HG03060 (cell line): ENCODE data around the gene ACOT7.
A peak's percentile ranks its signal among the peaks of the same experiment; 100 is the strongest.
"Not testable (repeated sequence)": the region's sequence is repeated elsewhere in the genome, so short reads cannot be mapped to it uniquely, and the experiment has no call there.

Experiments
- ATAC-seq: cut with Tn5 transposase; IDR thresholded peaks from one replicate; pipeline ENCODE4 v1.9.1; 2021; ENCODE audit warnings: low read depth, moderate number of reproducible peaks; ENCODE audit not compliant: unreplicated experiment

Gene ACOT7

GRCh38 chr1:6241887-6242740 lies 151.5 kb downstream of the ACOT7 start:
- no peak for ATAC-seq

DNA sequence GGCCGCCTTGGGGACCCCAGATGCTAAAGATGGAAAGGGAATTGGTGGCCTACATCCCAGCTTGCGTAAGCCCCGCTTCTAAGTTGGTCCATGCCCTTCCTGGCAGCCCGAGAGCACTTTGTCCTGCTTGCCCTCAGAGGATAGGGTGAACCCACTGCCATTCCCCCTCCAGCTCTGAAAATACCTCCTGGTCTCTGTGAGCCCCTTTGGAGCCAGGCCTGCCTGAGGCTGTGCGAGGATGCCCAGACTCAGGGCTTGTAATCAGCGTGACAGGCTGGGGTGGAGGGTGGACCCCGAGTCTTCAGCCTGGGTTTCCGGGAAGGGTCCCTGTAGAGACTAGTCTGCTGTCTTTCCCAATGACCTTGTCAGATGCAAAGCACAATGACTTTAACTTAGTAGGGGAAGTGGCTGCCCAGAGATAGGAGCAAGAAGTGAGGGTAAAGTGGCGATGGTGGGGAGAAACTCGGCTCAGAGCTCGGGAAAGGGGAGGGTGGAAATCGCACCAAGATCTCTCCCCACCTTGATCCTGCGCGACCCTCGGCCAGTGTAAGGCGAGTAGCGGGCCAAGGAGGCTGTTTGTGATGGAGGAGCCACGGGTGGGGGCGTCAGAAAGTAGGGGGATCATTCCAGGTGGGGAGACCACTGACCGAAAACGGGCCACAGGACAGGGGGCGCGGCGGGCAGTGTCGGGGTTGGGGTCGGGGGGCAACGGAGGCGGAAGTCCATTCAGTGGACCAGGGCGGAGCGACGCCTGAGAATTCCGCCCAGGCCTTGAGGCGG lies 152.3 kb downstream of the ACOT7 start:
- no peak for ATAC-seq

DNA sequence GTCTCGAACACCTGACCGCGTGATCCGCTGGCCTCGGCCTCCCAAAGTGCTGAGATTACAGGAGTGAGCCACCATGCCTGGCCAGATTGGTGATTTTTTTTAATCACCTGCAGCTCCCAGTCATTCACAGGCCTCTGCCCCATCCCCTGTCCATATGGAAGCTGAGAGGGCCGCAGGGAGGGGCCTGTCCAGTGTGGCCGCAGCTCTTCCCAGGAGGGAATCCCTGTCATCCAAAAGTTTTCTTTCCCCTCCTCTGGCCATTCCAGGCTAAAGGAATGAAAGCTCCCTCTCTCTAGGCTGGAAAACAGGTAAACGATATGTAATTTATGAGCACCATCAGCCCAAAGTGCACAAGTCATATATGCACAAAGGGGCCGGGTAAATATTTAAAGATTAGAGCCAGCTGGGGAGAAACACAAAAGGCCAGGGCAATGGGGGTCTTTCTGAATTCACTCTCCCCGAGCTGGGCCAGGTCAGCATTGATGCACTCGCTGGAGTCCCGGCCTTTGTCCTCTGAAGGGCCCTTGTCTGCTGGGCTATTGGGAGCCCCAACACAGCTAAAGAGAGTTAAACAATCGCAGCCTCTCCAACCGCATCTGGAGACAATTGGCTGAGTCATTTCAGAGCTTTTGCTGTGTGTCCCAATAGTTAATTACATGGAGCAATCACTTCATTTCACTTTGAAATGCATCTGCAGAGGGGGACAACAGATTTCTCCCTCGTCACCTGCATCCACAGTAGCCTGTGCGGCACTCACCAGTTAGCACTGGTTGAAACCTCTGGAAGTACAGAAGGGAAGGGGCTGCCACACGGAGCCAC lies 153.4 kb downstream of the ACOT7 start:
- ATAC-seq: no peak

GRCh38 chr1:6239213-6239752 lies 154.3 kb downstream of the ACOT7 start:
- ATAC-seq: no peak

DNA sequence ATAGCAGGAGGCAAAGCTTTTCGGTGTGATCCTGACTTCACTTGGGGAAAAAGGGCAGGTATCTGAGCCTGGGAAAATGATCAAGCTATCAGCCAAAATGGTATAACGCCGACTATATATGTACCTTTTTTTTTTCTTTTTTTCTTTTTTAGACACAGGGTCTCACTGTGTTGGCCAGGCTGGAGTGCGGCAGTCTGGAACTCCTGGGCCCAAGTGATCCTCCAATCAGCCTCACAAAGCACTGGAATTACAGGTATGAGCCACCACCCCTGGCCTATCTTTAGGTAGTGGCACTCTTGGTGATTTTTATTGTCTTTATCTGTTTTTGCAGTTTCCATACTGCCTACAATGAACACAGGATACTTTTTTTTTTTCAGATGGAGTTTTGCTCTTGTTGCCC lies 156.5 kb downstream of the ACOT7 start:
- ATAC-seq: no peak

- ATAC-seq: peak; percentile 9
Observed at GRCh38 chr1:6235296-6235677, 158.3 kb downstream of the ACOT7 start.

- no peak for ATAC-seq
Observed at GRCh38 chr1:6234502-6235295, 158.9 kb downstream of the ACOT7 start.

DNA sequence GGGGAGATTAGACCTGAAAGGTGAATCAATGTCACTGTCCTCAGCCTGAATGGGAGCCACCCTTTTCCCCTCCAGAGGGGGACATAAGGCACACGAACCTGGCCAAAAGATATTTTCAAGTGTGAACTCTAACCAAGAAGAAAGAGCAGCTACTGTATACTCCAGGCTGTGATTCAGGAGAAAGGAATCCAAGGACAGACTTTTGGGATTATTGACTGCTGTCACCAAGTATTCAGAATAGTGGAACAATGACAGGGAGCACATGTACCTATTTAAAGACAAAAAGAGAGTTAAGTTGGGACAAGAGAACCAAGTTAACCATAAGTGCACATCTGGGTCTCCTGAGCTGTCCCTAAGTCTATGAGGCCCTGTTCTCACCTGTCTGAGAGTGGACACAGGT lies 160.2 kb downstream of the ACOT7 start:
- no peak for ATAC-seq

DNA sequence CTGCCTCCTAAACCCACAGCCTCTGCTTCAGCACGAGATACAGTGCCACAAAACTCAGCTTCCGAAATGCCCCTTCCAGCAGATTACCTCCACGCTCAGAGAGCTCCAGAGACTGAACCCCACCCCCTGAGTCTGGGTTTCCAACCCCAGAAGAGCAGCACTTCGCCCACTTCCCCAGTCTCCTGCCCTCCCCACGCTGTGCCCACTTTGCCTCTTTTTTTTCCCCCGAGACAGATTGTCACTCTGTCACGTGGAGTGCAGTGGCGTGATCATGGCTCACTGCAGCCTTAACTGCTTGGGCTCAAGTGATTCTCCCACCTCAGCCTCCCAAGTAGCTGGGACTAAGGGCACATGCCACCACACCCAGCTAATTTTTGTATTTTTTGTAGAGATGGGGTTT lies 167.9 kb downstream of the ACOT7 start:
- ATAC-seq: no peak

DNA sequence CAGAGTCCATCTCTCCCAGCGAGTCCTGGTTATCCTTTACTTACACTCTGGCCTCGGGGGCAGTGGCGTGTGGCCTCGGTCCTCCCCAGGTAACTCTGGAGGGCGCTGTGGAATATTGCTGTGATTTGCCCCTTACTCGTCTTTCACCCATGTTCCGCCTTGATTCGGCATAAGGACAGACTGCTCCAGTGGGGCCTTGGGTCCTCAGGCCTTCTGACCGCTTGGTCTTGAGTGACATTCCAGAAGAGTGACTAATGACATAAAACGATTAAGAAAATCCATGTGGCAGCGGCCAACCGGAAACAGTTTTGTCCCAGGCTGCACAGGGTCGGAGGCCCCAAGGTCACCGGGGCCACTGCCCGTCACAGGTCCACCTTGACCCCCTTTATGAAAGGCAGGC lies 168.8 kb downstream of the ACOT7 start:
- no peak for ATAC-seq

GRCh38 chr1:6223617-6224016 lies 169.9 kb downstream of the ACOT7 start:
- no peak for ATAC-seq

DNA sequence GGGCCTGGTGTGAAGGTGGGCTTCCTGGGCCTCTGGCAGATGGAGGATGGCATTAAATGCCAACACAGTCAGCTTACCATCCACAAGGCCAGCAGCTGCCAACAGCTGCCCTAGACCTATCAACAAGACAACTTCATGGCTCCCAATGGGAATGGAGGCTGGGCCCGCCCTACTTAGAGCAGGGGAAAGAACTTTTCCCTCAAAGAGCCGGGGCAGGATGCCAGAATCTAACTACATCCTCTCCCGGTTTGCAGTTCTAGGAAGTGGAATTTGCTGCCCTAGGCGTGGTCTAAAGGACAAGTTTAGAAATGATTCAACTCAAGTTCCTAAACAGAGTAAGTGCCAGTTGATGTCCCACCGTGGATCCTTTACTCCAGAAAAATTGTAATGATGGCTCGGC lies 170.9 kb downstream of the ACOT7 start:
- no peak for ATAC-seq

- no peak for ATAC-seq
Observed at GRCh38 chr1:6221210-6221784, 172.3 kb downstream of the ACOT7 start.

DNA sequence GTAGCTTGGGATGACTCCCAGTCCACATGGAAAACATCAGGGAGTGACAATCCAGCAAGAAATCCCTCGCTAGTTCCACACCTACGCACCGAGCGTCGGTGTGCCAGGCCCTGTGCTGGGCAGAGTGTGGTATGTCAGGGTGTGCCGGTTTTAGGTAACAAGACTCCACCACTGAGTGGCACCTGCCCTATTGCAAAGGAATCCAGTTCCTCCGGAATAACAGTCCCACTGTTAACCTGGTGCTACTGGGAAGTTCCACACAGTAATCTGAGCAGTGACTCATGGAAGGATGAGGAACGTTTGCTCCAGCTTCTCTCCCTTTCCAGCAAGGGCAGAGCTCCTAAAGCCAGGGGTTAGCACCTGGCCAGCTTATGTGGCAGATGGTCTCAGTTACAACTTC lies 173.3 kb downstream of the ACOT7 start:
- ATAC-seq: no peak

DNA sequence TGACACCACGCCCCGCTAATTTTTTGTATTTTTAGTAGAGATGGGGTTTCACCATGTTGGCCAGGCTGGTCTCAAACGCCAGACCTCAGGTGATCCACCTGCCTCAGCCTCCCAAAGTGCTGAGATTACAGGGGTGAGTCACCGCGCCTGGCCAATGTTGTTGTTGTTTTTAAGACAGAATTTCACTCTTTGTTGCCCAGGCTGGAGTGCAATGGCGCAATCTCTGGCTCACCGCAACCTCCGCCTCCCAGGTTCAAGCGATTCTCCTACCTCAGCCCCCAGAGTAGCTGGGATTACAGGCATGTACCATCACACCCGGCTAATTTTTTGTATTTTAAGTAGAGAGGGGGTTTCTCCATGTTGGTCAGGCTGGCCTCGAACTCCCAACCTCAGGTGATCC lies 173.9 kb downstream of the ACOT7 start:
- ATAC-seq: not testable (repeated sequence)

DNA sequence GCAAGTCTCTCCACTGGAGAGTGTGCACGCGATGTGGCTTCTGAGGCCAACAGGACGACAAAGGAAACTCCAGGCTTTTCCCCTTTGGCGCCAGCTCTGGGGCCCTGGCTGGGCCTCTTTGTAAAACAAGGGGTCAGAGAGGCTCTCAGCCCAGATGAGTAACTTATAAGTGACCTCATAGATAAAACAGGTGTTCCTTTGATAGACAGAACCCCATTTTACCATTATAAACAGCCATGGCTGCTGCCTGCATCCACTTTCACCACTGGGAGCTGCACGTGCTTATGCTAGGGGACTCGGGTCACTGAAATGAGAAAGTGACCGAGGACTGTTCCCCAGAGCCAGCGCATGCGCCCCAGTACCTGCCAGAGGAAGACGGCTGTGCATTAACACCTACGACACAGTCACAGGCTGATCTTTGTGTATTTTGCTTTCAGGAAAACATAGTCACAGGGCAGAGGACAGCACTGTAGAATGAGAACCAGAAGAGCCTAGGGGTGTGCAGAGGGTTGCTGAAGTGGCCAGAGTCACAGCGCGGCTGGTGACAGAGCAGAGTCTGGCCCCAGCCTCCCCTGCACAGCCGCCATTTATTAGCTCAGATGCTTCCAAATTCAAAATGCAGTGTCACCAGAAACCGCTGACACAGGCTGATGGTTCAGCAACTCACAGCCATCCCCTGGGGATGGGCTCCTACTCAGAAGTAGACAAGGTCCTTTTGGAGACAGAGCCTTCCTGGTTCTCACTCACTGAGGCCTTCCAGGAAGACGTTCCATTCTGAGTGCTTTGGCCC lies 175.0 kb downstream of the ACOT7 start:
- ATAC-seq: no peak
